ENCODE measurements around the gene NUMB. TPM values are rescaled to one million over a fixed set of nuclear protein-coding genes. Genes with fewer than 3 reads are reported as not detected.
A peak's percentile ranks its signal among the peaks of the same experiment; 100 is the strongest.

The NUMB gene
- total RNA-seq, 4 donors from 2014 or later, result 43.1 to 83.4 (median 50.2) TPM

DNA sequence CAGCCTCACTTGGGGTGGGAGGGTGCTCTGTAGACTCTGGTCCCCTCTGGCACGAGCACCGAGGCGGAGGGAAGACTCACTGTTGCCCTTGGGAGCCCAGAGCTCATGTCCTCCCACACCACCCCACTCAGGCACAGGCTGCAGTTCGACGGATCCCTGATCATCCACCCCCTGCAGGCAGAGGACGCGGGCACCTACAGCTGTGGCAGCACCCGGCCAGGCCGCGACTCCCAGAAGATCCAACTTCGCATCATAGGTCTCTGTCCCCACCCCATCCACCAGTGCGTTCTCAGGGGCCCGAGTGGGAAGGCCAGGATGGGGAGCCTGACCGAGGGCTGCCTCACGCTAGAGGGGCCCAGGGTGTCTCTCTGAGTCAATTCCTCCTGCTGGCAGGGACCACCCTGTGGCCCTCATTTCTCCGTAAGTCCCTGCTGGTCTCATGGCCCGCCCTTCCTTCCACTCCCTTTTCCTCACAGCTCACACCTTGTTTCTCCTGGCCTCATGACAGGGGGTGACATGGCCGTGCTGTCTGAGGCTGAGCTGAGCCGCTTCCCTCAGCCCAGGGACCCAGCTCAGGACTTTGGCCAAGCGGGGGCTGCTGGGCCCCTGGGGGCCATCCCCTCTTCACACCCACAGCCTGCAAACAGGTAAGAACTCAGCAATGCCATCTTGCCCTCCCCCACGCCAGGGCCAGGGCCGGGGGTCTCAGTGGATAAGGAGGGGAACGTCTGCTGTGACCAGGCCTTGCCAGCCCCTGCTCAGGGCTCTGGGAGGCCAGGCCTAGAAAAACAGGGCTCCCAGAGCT is 194.1 kb downstream of the NUMB start:
- Histone ChIP-seq H3K4me1 (no peaks in the 10 kb centered on the region), H3K4me3 (no peak overlapping the region), H3K27me3 (no peaks in the 10 kb centered on the region), H3K36me3 (peaks cover 30% of the 10 kb centered on the region), H3K27ac (no peak overlapping the region), H3K9me3 (no peaks in the 10 kb centered on the region)
- TF ChIP-seq POLR2A (IDR thresholded peaks at IDR 0.05) (no peak), POLR2AphosphoS5 (IDR thresholded peaks at IDR 0.05) (no peak), EP300 (IDR thresholded peaks at IDR 0.05) (no peak), CTCF (IDR thresholded peaks at IDR 0.05) (no peak)
- 93% methylated on average over 20 of the region's 23 CpGs for whole genome bisulfite sequencing
- peak in 1 of 2 donors; percentile 67 for DNase-seq (ENCODE audit: low spot score in 2 of 2)

GRCh38 chr14:73263606-73264005 is 194.7 kb downstream of the NUMB start:
- H3K27me3 ChIP-seq, result no peaks in the 10 kb centered on the region
- H3K27ac ChIP-seq, result no peak overlapping the region
- H3K4me1 ChIP-seq, result no peaks in the 10 kb centered on the region
- WGBS, result 60% methylated on average over 6 of the region's 7 CpGs
- no peak overlapping the region for H3K4me3 ChIP-seq
- DNase-seq (ENCODE audit: low spot score in 2 of 2), result no peak
- no peaks in the 10 kb centered on the region for H3K9me3 ChIP-seq
- peaks cover 27% of the 10 kb centered on the region for H3K36me3 ChIP-seq
- TF ChIP-seq EP300 (IDR thresholded peaks at IDR 0.05) (no peak), CTCF (IDR thresholded peaks at IDR 0.05) (no peak)

DNA sequence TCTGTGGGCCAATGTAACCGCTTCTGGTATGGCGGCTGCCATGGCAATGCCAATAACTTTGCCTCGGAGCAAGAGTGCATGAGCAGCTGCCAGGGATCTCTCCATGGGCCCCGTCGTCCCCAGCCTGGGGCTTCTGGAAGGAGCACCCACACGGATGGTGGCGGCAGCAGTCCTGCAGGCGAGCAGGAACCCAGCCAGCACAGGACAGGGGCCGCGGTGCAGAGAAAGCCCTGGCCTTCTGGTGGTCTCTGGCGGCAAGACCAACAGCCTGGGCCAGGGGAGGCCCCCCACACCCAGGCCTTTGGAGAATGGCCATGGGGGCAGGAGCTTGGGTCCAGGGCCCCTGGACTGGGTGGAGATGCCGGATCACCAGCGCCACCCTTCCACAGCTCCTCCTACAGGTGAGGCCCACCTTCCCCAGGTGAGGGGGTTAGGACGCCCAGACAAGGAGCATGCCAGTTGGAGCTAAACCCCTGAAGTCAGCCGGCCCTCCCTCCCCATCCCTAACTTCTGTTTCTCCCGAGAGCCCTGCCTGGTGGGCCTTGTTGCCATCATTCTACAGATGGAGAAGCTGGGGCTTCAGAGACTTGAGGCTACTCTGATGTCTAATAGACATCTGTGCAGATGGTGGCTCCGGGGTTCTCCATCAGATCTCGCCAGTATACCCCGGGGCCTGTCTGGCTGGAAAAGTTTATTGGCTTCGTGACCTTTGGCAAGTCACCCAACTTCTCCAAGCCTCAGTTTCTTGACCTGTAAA is 195.7 kb downstream of the NUMB start:
- Histone ChIP-seq H3K9me3 (no peaks in the 10 kb centered on the region), H3K4me3 (no peak overlapping the region), H3K36me3 (peaks cover 25% of the 10 kb centered on the region), H3K27ac (no peak overlapping the region), H3K4me1 (no peaks in the 10 kb centered on the region), H3K27me3 (no peaks in the 10 kb centered on the region)
- TF ChIP-seq POLR2AphosphoS5 (IDR thresholded peaks at IDR 0.05) (no peak), CTCF (IDR thresholded peaks at IDR 0.05) (no peak), EP300 (IDR thresholded peaks at IDR 0.05) (no peak), POLR2A (IDR thresholded peaks at IDR 0.05) (no peak)
- WGBS, result 82% methylated on average over 8 of the region's 20 CpGs
- DNase-seq (ENCODE audit: low spot score in 2 of 2), result peak in 1 of 2 donors; percentile 75

- Histone ChIP-seq H3K36me3 (peaks cover 25% of the 10 kb centered on the region), H3K27me3 (no peaks in the 10 kb centered on the region), H3K27ac (no peak overlapping the region), H3K9me3 (no peaks in the 10 kb centered on the region), H3K4me1 (no peaks in the 10 kb centered on the region), H3K4me3 (no peak overlapping the region)
- TF ChIP-seq POLR2AphosphoS5 (IDR thresholded peaks at IDR 0.05) (no peak), CTCF (IDR thresholded peaks at IDR 0.05) (no peak), EP300 (IDR thresholded peaks at IDR 0.05) (no peak), POLR2A (IDR thresholded peaks at IDR 0.05) (no peak)
- DNase-seq (ENCODE audit: low spot score in 2 of 2), result peak in 1 of 2 donors; percentile 64
- 82% methylated on average over 9 of the region's 15 CpGs for WGBS
Observed at GRCh38 chr14:73261520-73262426, 196.6 kb downstream of the NUMB start.

All from suprapubic skin (tissue), 4 donors.